ENCODE measurements around the gene ITIH3.

The ITIH3 gene

DNA sequence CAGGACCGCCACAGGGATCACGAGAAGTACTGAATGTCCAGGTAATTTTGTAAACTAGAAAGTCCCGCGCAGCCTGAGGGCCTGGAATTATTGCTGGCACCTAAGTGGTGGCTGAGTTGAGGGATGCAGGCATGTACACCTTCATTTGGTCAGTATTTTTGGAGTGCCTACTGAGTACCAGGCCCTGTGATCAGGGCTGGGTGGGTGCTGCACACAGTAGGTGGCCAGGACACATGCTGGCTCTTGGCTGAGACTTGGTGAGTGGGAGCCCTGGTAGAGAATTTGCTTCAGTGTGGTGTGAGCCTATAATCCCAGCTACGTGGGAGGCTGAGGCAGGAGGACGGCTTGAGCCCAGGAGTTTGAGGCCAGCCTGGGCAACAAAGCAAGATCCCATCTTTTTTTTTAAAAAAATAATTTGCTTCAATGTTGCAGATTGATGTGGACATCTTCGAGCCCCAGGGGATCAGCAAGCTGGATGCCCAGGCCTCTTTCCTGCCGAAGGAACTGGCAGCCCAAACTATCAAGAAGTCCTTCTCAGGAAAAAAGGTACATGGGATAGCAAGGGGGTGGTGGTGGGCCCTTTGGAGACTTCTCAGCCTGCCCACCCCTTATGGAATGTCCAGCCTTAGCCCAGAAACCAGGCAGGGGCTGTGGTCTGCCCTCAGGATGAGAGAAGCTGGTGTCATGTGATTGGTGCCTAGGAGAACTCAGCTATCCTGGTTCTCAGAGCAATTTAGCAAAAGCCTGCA is 14.6 kb upstream of the ITIH3 start:
- no peak for DNase-seq

DNA sequence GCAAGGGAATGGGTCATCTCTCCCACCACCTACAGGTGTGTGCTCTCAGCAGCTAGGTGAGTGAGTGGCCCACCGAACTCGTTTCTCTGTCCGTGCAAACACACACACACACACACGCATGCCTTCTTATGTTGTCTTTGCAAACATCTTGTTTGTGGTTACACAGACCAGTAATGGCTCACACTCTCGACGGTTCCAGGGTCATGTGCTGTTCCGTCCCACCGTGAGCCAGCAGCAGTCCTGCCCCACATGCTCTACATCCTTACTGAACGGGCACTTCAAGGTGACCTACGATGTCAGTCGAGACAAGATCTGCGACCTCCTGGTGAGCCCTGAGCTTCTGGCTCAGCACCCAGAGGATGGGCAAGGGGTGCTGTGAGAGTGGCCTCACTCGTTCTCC is 12.9 kb upstream of the ITIH3 start:
- no peak for DNase-seq

DNA sequence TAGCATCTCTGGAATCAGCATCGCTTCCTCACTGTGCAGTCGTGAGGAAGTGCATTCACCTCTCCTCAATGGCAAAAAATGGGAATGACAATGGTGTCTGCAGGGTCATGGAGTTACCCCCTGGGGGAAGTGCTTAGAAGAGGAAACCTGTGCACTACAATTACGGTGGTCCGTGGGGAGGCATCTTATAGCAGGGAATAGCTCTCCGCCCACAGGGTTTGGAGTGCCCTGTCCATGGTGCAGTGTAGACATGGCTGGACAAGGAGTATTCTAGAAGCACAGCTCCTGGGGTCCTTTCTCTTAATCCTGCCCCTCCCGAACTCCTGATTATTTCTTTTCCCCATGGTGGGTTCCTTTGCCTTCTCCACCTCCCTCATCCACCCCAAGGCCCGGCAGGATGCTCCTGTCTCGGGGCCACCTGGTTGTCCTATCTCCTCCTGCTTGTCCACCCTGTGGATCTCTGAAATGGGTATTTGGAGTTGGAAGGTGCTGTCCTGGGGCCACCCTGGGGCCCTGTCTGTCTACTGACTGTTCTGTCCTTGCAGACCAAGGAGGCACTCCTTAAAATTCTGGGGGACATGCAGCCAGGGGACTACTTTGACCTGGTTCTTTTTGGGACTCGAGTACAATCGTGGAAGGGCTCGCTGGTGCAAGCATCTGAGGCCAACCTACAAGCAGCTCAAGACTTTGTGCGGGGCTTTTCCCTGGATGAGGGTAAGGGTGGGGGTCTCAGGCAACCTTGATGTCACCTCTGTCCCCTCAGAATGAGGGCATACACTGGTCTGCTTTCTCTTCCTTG is 12.0 kb upstream of the ITIH3 start:
- DNase-seq = no peak

DNA sequence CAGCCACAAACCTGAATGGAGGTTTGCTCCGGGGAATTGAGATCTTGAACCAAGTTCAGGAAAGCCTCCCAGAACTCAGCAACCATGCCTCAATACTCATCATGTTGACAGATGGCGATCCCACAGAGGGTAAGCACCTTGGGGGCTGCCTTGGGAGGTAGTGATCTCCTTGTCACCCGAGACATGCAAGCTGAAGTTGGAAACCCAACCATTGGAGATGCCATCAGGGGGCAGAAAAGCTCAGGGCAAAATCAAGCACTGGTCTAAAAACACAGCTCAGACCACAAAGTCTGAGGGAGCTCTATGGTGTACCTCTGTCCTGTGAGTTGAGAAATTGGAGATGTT is 11.4 kb upstream of the ITIH3 start:
- DNase-seq = no peak

DNA sequence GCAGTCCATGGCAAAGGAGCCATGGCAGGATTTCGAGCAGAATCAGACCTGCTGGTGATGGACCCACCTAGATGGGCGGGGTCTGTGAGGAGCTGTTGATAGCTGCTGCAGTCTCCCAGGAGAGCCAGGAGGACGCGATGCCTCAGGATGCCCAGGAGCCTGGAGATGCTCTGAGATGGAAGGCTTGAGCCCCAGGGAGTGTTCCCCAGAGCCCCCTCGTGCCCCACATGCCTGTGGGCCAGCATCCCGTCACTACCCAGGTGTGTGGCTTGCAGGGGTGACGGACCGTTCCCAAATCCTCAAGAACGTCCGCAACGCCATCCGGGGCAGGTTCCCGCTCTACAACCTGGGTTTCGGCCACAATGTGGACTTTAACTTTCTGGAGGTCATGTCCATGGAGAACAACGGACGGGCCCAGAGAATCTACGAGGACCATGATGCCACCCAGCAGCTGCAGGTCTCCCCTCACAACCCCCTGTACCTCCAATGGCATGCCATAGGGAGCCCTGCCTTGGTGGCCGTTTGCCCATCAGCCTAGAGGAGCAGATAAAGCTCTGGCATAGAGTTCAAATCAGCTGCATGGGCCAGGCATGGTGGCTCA is 10.5 kb upstream of the ITIH3 start:
- DNase-seq = no peak

DNA sequence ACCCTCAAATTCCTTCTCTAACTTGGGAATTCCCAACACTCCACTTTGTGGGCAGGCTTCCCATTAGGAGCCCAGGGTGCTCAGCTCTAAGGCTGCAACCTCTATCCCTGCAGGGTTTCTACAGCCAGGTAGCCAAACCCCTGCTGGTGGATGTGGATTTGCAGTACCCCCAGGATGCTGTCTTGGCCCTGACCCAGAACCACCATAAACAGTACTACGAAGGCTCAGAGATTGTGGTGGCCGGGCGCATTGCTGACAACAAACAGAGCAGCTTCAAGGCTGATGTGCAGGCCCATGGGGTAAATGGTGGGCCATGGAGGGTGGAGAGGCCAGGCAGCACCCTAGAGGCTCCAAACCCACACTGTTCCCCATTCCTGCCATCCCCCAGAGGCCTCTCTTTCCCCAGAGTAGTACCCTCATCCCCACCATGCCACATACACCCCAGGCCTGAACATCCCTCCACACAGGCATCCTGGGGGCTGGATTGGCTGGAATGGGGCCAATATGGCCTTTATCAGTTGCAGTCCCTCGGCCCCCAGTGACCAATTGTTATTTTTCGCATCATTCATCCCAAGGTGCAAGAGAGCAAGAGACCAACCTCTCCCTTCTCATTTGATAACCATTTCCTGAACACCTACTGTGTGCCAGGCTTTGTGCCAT is 9.5 kb upstream of the ITIH3 start:
- DNase-seq = no peak

DNA sequence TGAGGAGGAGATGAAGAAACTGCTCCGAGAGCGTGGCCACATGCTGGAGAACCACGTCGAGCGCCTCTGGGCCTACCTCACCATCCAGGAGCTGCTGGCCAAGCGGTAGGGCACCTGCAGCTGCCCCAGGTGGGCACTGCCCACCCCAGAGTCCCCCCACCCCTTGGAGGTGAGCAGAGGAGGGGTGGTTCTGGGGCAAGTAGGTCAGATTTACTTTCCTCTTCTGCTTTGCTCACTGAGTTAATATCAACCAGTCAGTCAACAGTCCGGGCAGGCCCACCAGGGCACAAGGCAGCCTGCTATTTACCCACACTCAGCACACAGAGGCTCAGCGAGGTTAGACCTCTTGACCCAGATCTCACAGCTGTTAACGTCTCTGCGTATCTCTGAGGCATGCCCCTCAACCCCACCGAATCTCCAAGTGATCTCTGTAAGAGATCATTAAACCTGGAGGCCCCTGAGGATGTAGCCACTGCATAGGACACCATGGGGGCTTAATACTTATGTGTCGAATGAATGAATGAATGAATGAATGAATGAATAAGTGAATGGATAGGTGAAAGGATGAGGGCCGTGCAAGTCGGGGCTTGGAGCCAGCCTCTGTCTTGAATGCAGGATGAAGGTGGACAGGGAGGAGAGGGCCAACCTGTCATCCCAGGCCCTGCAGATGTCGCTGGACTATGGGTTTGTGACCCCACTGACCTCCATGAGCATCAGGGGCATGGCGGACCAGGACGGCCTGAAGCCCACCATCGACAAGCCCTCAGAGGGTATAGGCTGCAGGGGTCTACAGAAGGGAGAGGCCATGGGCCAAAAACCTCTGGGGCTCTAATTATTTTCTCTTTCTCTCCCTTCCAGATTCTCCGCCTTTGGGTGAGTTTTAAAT is 8.0 kb upstream of the ITIH3 start:
- DNase-seq = no peak

DNA sequence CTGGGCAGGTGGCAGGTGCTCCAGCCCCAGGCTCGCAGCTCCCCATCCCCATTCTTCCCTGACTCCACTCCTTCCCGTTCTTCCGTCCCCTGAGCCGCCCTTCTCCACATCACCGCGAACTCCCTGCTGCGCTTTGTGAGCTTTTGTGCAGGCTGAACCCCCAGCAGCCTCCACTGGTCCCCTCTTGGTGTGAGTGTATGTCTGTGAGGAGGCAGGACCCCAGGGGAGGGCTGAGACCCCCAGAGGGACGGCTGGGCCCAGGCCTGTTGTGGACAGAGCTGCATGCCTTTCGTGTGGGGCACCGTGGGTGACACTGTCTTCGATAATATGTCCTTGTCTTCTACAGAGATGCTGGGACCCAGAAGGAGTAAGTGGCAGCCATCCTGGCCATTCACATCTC is 7.3 kb upstream of the ITIH3 start:
- no peak for DNase-seq

DNA sequence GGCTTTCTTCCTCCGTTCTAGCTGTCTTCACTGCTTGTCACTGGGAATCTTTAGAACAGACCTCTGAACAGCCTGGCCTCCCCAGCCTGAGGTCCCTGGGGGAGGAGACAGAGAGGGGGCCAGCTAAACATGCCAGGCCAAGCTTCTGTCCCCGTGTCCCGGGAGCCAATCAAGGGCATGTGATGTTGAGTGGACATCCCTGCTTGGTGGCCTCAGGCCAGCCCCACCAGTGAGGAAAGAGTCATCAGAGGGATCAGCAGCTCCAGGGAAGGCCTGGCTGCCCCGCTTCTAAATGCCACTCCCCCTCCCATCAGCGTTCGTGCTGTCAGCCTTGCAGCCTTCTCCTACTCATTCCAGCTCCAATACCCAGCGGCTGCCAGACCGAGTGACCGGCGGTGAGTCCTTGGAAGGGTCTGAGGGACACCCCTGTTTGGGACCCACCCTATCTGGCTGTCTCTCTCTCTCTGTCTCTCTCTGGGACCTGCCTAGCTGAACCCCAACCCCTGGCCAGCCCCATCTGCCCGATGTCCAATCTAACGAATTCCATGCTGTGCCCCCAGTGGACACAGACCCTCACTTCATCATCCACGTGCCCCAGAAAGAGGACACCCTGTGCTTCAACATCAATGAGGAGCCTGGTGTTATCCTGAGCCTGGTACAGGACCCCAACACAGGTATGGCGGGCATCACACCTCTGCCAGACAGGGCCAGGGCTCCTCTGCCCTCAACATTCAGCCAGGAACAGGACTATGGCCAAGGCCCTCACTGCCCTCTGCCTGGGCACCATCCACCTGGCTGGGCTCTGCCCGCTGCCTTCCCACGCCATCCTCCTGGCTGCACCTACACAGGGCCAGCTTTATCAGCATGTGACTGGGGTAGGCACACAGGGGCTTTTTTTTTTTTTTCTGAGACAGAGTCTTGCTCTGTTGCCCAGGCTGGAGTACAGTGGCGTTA is 6.6 kb upstream of the ITIH3 start:
- DNase-seq = no peak

DNA sequence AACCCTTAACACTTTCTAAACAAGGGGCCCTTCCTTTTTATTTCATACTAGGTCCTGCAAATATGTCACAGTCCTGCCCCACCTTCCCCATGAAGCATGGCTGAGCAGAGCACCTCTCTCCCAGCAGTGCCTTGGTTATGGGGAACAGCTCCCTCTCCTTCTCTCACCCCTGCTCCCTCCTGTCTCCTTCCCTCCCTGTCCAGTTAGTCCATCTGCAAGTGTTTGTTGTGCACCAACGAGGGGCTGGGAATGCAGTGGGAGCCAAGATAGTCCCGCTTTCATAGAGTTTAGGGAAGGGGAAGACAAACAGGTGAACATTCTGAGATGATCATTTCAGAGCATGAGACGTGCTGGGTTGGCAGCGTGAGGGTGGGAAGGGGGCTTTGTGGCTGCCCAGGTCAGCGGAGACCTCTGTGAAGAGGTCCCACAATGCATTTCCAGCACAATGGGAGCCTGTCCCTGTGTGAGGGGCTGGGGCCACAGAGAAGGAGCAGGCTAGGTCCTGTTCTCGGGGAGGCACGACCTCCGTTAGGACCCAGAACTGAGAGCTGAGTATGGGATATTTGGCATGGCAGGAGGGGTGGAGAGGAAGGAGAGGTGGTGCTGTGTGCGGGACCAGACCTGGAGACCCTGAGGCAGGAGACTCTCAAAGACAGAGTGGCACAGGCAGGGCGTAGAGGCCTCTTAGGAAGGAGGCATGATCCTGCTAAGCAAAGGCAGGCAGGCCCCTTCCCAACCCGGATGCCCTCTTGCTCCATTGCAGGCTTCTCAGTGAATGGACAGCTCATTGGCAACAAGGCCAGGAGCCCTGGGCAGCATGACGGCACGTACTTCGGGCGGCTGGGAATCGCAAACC is 5.5 kb upstream of the ITIH3 start:
- DNase-seq = no peak

DNA sequence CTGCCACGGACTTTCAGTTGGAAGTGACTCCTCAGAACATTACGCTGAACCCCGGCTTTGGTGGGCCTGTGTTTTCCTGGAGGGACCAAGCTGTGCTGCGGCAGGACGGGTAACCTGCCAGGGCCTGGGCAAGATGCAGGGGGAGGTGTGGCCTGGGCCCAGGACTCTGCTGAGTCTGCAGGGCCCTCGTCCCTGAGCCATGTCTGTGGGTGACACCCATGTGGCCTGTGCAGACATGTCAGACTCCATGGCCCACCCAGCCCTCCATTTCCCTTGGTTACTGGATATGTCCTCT is 4.9 kb upstream of the ITIH3 start:
- DNase-seq = no peak

DNA sequence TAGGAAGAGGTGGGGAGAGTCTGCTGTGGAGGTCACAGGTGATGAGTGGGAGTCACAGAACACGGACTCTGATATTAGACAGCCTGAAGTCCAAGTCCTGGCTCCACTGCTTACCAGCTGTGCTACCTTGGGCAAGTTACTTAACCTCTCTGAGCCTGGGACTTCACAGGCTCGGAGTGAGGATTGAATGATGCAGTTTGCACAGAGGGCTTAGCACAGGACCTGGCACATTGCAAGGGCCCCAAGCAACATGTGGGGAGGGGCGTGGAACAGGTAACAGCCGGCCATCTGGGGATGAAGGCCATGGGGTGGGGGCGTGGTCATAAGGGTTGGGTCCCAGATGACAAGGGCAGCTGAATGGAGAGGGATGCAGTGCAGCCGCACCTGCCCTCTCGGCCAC is 4.3 kb upstream of the ITIH3 start:
- no peak for DNase-seq

DNA sequence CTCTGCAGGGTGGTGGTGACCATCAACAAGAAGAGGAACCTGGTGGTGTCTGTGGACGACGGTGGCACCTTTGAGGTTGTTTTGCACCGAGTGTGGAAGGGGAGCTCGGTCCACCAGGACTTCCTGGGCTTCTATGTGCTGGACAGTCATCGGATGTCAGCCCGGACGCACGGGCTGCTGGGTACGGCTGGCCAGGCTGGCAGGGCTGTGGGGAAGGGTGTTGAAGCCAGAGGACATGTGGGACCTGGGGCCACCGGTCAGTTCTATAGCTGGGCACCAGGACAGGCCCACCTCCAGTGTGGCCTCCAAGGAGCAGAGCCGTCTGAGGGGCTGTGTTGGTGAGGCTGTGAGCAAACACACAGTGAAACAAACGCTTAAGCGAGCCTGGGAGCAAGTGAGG is 3.9 kb upstream of the ITIH3 start:
- no peak for DNase-seq

DNA sequence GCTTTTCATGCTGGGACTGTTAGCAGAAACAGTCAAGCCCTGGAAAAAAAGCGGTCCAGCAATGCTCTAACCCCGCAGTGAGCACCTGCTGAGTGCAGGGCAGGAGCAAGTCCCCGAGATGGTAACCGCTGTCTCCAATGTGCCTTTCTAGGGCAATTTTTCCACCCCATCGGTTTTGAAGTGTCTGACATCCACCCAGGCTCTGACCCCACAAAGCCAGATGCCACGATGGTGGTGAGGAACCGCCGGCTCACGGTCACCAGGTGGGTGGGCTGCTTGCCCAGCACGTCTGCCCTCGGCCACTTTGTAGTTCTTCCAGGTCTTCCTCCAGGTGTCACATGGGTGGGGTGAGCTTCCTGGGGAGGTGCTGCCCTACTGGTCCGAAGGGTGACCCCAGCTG is 3.2 kb upstream of the ITIH3 start:
- DNase-seq = no peak

DNA sequence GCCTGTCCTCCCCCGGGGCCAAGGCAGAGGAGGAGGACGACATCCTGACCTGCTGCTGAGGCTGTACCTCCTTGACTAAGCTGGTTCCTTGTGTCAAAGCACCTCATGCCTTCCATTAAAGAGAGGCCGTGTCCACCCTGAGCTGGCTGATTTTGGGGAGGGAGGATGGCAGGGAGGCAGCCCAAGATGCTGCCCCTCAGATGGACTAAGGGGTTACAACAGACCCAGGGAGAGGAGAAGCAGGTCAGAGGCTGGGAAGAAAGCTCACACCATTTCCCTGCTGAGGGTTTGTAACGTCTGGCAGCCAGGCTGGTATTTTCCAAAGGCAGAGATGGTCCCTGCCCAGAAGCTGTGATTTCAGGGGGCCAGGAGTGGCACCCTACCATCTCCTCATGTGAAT is 2.7 kb upstream of the ITIH3 start:
- no peak for DNase-seq

DNA sequence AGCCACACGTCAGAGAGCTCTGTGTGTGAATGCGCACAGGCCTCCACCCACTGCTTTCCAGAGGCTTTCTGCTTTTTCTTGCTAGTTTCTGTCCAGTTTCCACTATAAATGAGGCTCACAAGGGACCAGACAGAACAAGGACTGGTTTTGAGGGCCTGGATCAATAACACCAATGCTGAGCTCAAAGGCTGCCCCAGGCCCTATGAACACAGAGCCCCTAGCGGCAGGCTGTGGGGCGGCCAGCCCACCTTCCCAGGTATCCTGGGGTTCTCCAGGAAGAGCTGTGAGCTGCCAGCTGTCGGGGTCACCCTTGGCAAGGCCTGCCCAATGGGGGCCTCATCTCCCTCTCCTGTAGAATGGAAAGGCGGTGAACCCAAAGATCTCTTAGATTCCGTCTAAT is 2.2 kb upstream of the ITIH3 start:
- DNase-seq = no peak

DNA sequence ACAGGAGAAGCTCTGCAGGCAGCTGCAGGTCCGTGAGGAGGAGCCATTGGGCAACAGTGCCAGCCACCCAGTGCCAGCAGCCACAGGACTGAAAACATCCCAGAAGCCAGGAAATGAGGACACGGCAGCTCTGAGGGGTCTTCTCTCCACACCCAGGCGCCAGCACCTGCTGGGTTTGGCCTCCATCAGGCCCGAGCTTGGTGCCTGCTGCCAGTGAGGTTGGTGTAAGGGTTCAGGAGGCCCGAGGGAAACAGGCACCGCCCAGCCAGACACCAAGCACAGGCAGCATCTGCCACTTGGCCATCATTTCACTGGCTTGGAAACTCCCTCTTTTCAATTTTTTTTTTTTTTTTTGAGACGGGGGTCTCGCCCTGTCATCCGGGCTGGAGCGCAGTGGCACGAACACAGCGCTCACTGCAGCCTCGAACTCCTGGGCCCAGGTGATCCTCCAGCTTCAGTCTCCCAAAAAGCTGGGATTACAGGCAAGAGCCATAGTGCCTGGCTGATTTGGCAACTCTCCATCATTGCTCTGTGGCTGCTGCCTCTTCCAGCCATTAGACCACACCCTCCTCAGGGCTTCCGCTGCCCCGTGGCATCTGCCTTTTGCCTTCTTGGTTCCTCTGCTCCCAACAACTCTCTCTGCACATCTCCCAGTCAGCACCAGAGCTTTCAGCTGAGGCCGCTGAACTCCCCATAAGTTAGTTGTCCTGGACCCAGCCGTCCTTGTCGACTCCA is 1.5 kb upstream of the ITIH3 start:
- no peak for DNase-seq

DNA sequence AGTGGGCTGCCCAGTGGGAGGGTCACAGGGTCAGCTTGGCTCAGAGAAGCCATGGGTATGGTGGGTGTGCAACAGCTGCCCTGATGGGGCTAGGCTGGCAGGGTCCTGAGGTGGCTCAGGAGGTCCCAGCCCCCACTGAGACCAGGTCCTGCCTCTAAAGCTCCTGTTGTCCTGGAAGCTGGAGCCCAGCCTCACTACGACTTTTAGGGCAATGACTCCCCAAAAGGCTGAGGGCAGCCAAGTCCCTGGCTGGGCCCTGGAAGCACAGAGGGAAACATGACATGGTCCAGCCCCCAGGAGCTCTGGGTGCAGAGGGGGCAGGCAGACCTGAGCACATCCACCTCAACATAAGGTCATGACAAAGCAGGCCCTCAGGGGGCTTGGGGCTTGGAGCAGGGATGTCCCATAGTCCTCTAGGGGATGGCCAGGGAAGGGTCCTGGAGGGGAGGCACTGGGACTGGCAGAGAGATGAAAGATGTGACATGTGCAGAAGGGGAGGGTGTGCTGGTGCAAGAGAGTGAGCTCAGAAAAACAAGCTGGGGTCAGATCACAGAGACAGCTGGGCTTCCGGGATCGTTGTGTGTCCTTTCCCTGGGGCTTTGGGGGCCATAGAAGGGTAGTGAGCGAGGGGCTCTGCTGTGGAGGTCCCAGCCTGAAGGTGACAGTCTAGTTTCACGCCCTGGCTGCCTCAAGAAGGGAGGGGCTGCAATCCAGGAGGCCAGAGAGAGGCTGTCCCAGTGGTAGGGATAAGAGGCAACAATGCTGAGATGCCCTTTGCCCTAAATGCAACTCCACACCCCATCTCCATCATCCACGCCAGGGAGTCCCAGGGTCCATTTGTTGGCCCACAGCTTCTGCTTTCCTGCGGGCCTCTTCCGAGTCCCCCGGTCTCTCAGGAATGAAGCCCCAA is 639 bp upstream of the ITIH3 start:
- DNase-seq = no peak

DNA sequence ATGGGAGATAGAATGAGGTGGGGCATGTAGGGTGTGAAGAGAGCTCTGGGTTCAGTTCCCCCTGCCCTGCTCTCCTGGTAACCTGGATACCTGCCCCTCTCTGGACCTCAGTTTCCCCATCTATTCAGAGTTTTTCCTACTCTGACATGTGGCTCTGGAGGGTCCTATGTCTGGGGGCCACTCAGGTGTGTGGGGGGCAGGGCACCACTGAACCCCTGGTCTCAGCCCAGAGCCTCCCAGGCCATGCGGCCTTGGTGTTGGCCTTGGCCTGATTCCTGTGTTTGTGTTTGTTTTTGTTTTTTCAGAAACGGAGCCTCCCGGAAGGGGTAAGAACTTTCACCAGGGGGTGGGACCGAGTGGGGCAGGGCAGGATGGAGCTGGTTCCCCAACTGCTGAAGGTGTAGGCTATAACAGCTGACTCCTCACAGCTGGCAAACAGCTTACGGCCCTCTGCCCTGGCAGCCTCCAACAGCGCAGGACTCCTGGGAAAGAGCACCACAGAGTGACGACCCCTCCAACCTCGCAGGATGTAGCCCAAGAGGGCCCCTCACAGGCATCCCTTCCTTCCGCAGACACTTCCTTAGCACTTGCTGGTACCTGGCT is 803 bp downstream of the ITIH3 start:
- DNase-seq = no peak
